RWPE2 (cell line): Measurements from ENCODE around the gene MAN1A1.
"Not testable (repeated sequence)": the region's sequence is repeated elsewhere in the genome, so short reads cannot be mapped to it uniquely, and the experiment has no call there.

Experiments used
- ATAC-seq: fragments of 200-7000 bp; cut with Tn5 transposase; 3 replicates; pipeline ENCODE4 v1.9.1; 2021; ENCODE audit warnings: low read depth
- DNase-seq: peaks from one replicate; pipeline ENCODE4 v3.0.0-alpha.2; 2020; ENCODE audit warnings: low spot score
- H3K27ac ChIP-seq: fragments of 450-650 bp; 2 replicates; pipeline ENCODE4 v1.5.1; 2017; ENCODE audit warnings: mild to moderate bottlenecking; ENCODE audit not compliant: poor library complexity, severe bottlenecking
- H3K27me3 ChIP-seq: fragments of 250-450 bp; sonication (Bioruptor Pico); 2 replicates; pipeline ENCODE4 v1.5.1; 2021; ENCODE audit warnings: mild to moderate bottlenecking, moderate library complexity; ENCODE audit not compliant: insufficient read depth, poor library complexity, severe bottlenecking
- H3K36me3 ChIP-seq: fragments of 250-450 bp; sonication (Bioruptor Pico); 2 replicates; pipeline ENCODE4 v1.5.1; 2020; ENCODE audit warnings: low read depth, mild to moderate bottlenecking, moderate library complexity
- H3K4me1 ChIP-seq: fragments of 250-450 bp; sonication (Bioruptor Pico); 2 replicates; pipeline ENCODE4 v1.5.1; 2021; ENCODE audit warnings: mild to moderate bottlenecking, moderate library complexity; ENCODE audit not compliant: insufficient read depth, poor library complexity, severe bottlenecking
- H3K4me3 ChIP-seq: fragments of 250-450 bp; sonication (Bioruptor Pico); 2 replicates; pipeline ENCODE4 v1.5.1; 2021; ENCODE audit warnings: mild to moderate bottlenecking, moderate library complexity; ENCODE audit not compliant: severe bottlenecking
- H3K9me3 ChIP-seq: fragments of 250-450 bp; sonication (Bioruptor Pico); 2 replicates; pipeline ENCODE4 v1.5.1; 2021; ENCODE audit warnings: mild to moderate bottlenecking, moderate library complexity; ENCODE audit not compliant: severe bottlenecking
- CTCF ChIP-seq: fragments of 450-650 bp; IDR thresholded peaks from one replicate; pipeline ENCODE4 v1.5.1; 2017; ENCODE audit warnings: mild to moderate bottlenecking, moderate library complexity; ENCODE audit not compliant: poor library complexity, severe bottlenecking

MAN1A1 gene

GRCh38 chr6:119171088-119171841 lies 178.3 kb downstream of the MAN1A1 start:
- ATAC-seq: no peak
- H3K27me3 ChIP-seq: peaks cover under 1% of the 10 kb centered on the region
- H3K4me1 ChIP-seq: peaks cover 3% of the 10 kb centered on the region
- H3K9me3 ChIP-seq: no peaks in the 10 kb centered on the region
- no peak overlapping the region for H3K27ac ChIP-seq
- H3K4me3 ChIP-seq: no peak overlapping the region
- TF ChIP-seq CTCF: no peak
- no peak for DNase-seq
- H3K36me3 ChIP-seq: no peaks in the 10 kb centered on the region

GRCh38 chr6:119170447-119171087 lies 179.0 kb downstream of the MAN1A1 start:
- no peaks in the 10 kb centered on the region for H3K9me3 ChIP-seq
- no peak for TF ChIP-seq CTCF
- no peak overlapping the region for H3K4me3 ChIP-seq
- H3K27ac ChIP-seq: no peak overlapping the region
- H3K4me1 ChIP-seq: peaks cover 3% of the 10 kb centered on the region
- ATAC-seq (no peak), DNase-seq (no peak)
- peaks cover 3% of the 10 kb centered on the region for H3K27me3 ChIP-seq
- no peaks in the 10 kb centered on the region for H3K36me3 ChIP-seq

- no peak for ATAC-seq
- H3K4me3 ChIP-seq: no peak overlapping the region
These were observed 179.5 kb downstream of the MAN1A1 start for GRCh38 chr6:119170103-119170446.

GRCh38 chr6:119169355-119169754 lies 180.2 kb downstream of the MAN1A1 start:
- H3K36me3 ChIP-seq, ATAC-seq, H3K4me1 ChIP-seq, H3K27ac ChIP-seq, H3K4me3 ChIP-seq, H3K9me3 ChIP-seq, DNase-seq, H3K27me3 ChIP-seq: not testable (repeated sequence)

More at GRCh38 chr6:119170103-119170446, 179.5 kb downstream of the MAN1A1 start:
- H3K27ac ChIP-seq: no peak overlapping the region
- no peak for DNase-seq
- H3K9me3 ChIP-seq: no peaks in the 10 kb centered on the region
- H3K36me3 ChIP-seq: no peaks in the 10 kb centered on the region
- no peak for TF ChIP-seq CTCF
- peaks cover 3% of the 10 kb centered on the region for H3K4me1 ChIP-seq
- H3K27me3 ChIP-seq: peaks cover 6% of the 10 kb centered on the region

GRCh38 chr6:119166024-119166784 lies 183.4 kb downstream of the MAN1A1 start:
- peaks cover 6% of the 10 kb centered on the region for H3K27me3 ChIP-seq
- no peak for TF ChIP-seq CTCF
- H3K9me3 ChIP-seq: no peaks in the 10 kb centered on the region
- H3K4me3 ChIP-seq: no peak overlapping the region
- H3K36me3 ChIP-seq: no peaks in the 10 kb centered on the region
- ATAC-seq (no peak), DNase-seq (no peak)
- H3K4me1 ChIP-seq: peaks cover 3% of the 10 kb centered on the region
- no peak overlapping the region for H3K27ac ChIP-seq
